Stimulated activated CD4-positive, alpha-beta T cell treated with anti-CD3 and anti-CD28 coated beads, Interleukin-1b, Interleukin-23, amount 100 ng/mL, for 4 hours (primary cell): ENCODE measurements around the gene HDDC2.
A peak's percentile ranks its signal among the peaks of the same experiment; 100 is the strongest.

ENCODE experiments used
- DNase-seq, 2 donors: peaks; one replicate each; pipeline ENCODE4 v3.0.0-alpha.2; 2020; ENCODE audit warnings: low read depth in 2 of 2

HDDC2 gene

DNA sequence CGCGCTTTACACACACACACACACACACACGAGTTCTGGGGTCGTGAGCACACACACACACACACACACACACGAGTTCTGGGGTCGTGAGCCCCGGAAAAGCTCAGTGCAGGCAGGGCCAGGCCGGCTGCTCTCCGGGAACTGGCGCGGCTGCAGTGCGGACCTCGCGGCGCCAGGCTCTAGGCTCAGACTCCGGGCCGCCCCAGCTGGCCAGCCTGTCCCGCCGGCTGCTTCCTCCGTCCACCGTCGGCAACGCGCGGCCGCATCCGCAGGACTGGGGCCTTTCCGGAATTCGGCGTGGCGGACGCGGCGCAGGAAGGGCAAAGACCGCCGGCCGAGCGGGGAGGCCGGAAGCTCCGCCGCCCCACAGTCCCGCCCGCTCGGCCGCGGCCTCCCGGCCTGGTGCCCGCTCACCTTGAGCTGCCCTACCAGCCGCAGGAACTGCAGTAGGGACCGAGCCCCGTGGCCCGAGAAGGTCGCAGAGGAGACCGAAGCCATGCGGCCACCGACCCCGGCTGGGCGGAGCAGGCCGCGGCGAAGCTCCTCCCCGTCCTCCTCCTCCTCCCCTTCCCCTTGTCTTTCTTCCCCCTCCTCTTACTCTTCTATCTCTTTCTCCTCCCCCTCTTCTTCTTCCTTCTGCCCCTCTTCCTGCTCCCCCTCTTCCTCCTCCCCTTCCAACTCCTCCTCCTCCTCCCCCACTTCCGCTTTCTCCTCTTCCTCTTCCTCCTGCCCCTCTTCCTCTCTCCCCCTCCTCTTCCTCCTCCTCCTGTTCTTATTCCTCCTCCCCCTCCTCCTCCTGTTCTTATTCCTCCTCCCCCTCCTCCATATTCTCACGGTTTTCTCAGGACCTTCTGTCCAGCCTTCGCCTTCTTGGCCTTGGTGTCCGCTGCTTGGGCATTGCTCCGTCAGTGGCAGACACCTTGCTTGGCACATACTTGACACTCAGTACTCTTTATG is at the start of gene HDDC2:
Gene HDDC2 (minus strand): TSS at position 533 of the 957 bp plus-strand sequence. CDS start 35 bp downstream, at position 498.
- DNase-seq, result peak; percentile 43 to 58

DNA sequence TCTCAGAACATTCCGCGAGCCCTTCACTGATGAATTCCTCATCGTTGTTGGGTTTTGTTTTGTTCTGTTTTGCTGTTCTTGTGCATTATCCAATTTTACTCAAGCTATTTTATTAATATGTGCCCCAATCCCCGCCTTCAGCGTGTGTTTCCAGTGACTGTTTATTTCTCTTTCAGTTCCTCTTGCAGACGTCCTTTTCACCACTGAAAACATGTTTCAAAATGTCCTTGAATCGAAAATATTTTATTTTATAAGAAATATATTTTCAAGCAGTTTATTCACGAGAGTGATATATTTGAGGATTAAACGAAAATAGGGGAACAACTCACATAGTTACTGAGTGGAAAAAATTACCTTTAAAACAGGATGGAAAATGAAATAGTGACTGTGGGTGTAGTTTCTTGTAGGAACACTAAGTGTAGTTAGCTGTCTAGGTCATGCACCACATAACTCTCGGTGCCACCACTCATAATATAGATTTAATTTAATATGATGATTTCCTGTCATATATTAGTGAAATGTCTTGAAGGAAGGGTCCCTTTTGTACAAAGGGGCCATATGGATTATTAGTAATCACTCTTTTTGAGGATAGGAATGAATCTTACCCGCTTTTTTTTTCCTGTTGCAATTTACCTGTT is 45.3 kb upstream of the HDDC2 start:
- DNase-seq, result no peak

DNA sequence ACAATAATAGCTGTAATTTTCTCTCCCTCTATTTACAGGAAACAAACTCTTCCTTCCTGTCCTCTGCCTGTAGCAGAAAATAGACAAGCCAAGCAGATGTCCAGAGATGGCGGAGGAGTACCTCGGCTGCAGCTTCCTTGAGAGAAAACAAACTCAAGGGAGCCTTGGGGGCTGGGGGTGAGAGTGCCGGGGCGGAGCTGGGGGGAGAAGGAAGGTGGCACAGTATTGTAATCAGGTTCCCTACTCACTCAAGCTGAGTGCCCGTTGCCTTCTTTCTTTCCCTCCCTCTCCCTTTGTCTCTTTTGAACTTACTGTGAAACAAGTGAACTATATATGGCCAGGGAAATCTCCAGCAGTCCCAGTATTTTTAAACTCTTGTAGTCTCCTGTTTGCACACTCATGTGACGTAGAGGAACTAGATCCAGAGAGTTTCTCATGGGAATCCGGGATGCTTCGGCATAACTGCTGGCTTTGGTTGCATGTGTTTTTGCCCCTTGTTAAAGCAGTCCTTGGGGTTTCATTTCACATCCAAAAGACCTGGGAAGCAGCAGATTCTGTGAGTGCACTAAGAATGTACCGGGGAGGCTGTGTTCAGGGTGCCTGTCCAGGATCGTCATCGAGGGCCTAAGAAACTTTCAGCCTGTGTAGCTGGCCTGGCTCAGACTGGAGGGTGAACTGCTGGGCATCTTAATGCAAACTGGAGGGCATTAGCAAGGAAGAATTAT is 44.6 kb upstream of the HDDC2 start:
- DNase-seq, result no peak

GRCh38 chr6:125341460-125341859 is 39.7 kb upstream of the HDDC2 start:
- no peak for DNase-seq

DNA sequence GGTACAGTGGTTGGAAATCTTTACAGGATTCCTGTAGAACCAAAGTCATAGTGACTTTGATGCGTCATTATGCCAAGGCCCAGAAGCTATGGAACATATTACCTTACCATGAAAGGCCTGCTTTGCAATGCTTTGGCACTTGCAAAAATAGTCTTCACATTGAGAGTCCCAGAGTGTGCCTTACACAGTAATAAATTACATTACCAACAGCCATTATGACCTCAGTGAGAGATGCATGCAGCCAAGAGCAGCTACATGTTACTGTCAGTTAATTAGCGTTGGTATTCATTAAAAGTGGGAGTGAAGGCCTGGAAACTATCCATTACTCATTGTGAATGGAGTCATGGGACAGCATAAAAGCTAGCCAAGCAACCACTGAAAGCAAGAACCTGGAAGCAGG is 39.2 kb upstream of the HDDC2 start:
- no peak for DNase-seq

GRCh38 chr6:125340175-125340835 is 38.5 kb upstream of the HDDC2 start:
- DNase-seq, result no peak

DNA sequence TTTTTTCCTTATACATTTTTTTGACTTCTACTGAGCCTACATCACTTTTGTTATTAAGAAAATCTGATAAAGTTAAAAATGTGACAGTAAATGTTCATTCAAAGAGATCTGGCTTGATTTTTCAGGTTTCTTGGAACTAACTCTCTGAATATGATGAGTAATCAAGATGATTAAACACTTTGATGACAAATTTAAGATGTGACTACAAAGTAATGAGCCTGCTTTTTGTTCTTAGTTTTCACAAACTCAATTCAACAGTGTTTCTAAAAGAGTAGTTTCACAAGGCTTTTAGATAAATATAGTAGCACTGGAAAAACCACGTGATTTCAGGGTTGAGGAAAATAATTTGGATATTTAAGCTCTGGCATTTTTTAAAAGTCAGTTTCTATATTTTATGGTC is 37.9 kb upstream of the HDDC2 start:
- DNase-seq, result no peak

DNA sequence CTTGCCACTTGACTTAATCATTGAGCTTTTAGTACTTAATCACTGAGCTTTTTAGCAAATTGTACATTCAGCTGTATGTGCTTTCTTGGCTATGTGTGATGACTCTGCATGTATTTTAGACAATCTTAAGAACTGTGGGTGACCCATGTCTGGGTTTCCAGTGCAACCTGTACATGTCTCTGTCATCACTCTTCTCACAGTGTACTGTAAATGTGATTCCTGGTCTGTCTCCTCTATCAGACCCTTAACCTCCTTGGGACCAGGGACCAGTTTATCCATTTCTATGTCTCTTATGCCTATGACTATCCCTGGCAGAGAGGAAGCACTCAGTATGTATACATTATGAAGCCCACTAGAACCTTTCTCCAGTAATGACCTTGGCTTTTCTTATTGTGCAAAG is 36.6 kb upstream of the HDDC2 start:
- DNase-seq, result no peak

GRCh38 chr6:125337706-125338105 is 35.9 kb upstream of the HDDC2 start:
- no peak for DNase-seq

DNA sequence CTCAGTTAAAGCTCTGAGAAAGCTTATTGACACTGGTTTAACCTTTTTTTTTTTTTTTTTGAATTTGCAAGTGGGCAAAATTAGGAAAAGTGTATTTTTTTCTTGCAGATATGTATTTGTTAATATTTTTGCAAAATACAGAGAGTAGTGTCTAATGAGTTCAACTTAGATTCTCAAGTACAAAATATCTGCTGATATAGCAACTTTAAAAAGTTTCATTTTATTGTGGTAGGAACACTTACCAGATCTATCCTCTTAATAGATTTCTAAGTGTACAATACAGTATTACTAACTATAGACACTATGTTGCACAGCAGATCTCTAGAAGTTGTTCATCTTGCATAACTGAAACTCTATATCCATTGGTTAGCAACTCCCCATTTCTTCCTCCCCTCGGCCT is 30.9 kb upstream of the HDDC2 start:
- no peak for DNase-seq

- DNase-seq, result no peak
These were observed 23.8 kb upstream of the HDDC2 start for GRCh38 chr6:125325586-125325985.

DNA sequence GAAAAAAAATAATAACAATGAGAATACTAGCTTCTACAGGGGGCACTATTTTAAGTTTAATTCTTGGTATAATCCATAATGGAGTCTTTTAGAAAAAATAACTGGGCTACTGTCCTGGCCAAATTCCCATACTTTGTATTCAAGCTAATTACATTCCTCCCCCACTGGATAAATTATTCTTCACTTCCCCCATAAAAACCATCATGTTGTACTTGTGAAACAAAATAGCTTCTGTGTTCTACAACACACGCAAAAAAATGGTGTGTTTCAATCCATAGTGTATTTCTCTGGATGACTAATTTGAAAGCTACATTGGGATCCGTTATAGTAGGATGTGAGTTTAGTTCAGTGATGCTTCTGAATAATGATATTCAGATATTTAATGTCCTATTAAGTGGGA is 21.6 kb upstream of the HDDC2 start:
- no peak for DNase-seq

GRCh38 chr6:125316621-125317020 is 14.9 kb upstream of the HDDC2 start:
- DNase-seq, result no peak

DNA sequence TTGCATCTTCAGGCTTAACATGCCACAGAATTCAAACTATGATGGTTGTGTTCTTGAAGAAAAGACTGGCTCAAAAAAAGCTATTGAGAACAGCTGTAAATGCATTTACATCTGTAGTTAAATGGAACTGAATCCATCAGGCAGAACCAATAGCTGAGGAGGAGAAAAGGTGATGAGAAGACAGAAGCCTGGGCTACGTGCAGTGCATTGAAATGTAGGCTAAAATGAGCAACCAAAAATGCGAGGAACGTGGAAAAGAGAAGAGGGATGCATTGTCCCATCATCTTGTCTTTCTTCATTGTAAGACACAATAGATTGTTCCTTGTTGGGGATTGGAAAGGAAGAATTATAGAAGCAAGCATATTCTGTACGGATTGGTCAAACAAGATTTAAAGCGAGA is 13.8 kb upstream of the HDDC2 start:
- DNase-seq, result no peak

GRCh38 chr6:125314009-125314581 is 12.3 kb upstream of the HDDC2 start:
- DNase-seq, result peak in 1 of 2 donors; percentile 14

DNA sequence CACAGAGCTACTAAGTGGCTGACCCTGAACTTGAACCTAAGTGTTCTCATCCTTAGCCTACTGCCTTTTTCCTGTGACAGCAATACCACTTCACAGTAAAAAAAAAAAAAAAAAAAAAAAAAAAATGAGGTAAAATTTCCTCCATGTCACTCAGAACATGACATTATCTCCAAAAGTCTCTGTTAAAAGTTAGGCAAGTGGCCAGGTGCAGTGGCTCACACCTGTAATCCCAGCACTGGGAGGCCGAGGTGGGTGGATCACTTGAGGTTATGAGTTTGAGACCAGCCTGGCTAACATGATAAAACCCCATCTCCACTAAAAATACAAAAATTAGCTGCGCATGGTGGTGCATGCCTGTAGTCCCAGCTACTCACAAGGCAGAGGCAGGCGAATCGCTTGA is 11.2 kb upstream of the HDDC2 start:
- no peak for DNase-seq

DNA sequence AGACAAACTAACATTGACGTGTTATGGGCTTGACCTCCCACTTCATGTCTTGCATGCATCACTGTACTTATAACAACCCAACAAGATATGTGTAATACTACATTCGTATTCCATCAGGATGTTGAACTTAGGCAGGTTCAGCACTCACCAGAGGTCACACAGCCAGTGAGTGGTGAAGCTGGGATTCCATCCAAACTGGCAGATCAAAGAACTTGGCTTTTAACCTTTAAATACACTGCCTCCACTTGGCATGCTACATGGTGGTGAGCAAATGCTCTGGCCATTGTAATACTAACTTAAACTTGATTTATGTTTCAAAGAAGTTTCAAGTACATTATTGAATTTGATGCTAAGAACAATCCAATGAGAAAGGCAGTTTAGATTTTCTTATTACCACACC is 10.7 kb upstream of the HDDC2 start:
- DNase-seq, result no peak

DNA sequence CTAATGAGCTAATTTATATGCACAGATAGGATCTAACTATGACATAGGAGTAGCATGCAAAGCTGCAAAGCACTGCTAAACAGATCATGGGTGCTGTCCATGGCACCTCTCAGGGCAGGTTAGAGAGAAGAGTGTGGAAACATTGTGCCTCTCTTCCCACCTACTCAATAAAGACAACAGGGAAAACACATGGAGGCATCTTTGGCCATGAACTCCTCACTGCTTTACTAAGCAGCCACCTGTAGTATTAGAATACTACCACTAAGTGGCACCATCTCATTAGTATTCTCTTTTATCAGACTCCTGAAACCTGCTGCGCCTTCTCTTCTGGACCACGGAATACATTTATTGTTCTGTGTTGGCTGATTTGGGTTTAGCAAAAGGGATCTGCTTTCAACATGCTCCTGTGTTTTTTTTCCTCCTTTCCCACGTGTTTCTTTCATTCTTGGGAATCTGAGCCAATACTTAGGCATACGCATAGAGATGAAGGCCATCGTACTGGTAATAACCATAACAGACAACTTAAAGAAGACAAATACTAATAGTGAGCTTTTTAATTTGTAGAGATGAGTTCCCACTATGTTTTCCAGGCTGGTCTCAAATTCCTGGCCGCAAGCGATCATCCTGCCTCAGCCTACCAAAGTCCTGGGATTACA is 9.4 kb upstream of the HDDC2 start:
- DNase-seq, result no peak

GRCh38 chr6:125307964-125308615 is 6.3 kb upstream of the HDDC2 start:
- no peak for DNase-seq

GRCh38 chr6:125307150-125307838 is 5.5 kb upstream of the HDDC2 start:
- DNase-seq, result no peak
